HK-2 (cell line): ENCODE measurements around the gene ADAM12.

Experiments
- DNase-seq: peaks from one replicate; pipeline ENCODE4 v3.0.0-alpha.2; 2018; ENCODE audit not compliant: unreplicated experiment

The ADAM12 gene

DNA sequence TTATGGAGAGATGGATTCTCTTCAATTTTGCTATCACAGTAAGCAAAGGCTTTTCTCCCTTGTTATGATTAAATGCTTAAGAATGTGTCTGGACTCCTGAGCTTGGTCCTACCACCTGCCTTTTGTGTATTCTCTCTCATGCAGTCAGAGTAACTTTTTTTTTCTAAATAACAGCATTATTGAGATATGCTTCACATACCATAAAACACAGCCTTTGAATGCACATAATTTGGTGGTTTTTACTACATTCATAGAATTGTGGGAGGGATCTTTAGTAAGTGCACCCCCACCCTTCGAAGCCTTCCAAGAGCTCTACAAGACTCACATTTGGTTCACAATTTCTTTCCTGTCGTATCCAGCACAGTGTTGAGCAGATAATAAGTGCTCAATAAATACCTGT is 175.5 kb downstream of the ADAM12 start:
- DNase-seq: no peak

GRCh38 chr10:126210051-126210651 is 178.1 kb downstream of the ADAM12 start:
- peak; percentile 21 for DNase-seq

DNA sequence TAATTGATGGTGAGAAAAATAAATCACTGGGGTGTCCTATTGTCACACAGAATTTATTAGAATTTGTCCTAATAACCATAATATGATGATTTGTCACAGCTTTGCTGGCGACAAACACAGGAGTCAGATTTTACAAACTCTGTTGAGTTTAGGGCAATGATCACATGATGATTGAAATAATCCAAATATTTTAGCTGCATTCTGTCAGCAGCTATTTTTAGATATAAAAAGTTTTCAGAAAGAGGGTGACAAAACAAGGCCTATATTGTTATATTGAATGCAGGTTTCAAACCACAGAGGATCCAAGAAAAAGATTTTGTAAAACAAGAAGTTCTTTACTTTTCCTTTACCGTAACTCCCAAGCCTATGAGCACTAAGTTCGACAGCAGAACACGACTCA is 178.8 kb downstream of the ADAM12 start:
- no peak for DNase-seq

DNA sequence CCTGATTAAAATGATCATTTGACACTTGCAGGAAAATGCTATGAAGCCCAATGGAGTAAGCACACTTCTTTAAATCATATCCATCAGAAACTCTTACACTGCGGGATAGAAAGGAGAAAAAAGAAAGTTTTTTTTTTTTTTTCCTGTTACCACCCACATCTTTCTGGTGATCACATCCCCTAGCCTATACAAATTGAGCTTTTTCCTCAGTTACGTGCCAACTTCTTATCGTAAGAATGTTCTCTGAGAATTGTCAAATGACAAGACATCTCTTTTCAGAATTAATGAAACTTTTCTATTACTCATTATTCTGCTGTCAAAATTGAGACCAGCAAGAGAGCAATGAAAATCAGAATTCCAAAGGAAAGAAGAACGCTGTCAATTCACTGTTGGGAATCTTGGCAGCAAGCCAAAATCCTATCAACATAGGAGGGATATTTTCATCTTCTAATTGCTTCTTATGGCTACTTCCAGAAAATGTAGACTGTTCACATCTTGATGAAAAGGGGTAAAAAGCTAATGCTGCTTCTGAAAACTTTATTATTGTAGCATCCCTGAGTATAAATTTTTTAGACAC is 179.5 kb downstream of the ADAM12 start:
- no peak for DNase-seq

- DNase-seq: no peak
Measured at GRCh38 chr10:126207851-126208250, 180.4 kb downstream of the ADAM12 start.

DNA sequence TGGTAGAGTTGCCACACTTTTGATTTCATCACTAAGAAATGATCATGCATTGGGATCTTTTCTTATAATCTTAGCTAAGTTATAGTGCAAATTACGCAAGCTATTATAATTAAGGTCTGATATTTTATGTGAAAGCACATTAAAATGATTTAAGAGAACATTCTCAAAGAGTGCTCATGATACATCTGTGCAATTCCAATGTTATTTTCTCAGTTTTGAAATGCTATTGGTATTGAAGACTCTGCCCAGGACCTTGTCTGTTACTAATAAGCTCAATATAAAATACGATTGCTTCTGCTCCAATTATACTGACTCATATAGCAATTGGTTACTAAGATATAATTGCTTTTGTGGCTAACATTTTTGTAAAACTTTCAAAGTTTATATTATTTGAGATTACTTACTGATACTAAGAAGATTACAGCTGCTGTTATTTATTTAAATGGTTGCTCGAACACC is 180.9 kb downstream of the ADAM12 start:
- DNase-seq: no peak

DNA sequence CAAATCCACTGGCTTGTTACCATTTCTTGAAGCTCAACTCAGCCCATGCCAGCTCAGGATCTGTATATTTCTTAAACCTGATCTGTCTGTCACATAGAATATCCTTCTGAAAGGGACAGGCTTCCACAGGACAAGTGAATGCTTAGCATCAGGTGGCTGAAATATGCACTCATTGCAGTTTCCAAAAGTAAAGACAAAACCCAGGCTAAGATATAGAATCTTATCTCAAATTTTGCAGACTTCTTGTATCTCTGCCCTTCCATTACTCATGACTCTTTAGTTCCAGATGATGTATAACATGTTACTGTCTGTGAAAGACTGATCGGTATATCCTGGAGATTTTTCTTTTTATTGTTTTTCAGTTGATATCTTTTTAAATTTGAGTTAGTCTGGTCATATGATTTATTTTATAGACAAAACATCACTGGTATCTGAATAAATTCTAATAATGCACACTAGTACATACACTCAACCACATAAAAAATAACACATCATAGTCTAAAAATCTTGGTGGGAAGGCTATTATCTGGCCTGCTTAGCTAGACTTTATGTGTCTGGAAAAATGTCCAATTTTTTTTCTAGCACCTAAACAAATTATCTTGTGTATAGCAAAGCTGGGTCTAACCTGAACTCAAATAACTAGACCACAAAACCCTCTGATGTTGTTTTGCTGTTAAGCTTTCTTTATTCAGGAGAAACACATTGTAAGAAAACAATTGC is 182.6 kb downstream of the ADAM12 start:
- no peak for DNase-seq

GRCh38 chr10:126204320-126204719 is 184.0 kb downstream of the ADAM12 start:
- peak; percentile 69 for DNase-seq

DNA sequence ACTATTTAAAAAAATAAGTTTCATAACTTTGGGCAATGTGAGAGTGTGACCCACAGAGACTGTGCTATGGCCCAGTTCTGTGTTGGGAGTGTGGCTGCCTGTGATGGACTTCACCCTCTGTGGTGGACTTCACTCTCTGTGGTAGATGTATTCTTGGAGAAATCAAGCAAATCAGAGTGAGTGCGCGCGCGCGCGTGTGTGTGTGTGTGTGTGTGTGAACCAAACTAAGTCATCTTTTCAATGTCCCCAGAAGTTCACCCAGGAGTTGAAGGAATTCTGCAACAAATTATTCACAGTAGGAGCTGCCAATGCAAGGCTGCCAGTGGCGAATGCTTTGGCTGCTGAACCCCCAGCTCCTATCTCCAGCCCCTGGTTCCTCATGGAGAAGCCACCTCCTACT is 184.5 kb downstream of the ADAM12 start:
- peak; percentile 28 for DNase-seq

GRCh38 chr10:126201603-126202002 is 186.7 kb downstream of the ADAM12 start:
- DNase-seq: no peak

- DNase-seq: peak; percentile 93
Measured at GRCh38 chr10:126199221-126199998, 188.9 kb downstream of the ADAM12 start.

DNA sequence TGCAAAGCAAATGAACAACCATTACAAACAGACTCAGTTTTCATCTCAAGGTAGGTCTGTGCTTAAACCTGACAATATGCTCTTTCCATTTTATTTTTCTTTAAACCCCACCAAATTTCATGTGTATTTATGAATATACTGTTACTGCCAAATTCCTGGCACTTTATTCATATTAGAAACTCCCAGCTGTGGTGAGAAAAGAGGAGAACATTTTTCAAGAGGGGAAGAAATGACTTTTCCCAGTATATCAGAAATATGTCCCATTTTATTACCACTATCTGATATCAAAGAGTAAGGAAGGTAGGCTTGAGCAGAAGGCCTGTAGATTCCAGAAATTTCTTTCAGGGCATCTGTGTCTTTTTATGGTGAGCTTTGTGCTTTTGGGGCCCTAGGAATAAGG is 189.6 kb downstream of the ADAM12 start:
- no peak for DNase-seq

DNA sequence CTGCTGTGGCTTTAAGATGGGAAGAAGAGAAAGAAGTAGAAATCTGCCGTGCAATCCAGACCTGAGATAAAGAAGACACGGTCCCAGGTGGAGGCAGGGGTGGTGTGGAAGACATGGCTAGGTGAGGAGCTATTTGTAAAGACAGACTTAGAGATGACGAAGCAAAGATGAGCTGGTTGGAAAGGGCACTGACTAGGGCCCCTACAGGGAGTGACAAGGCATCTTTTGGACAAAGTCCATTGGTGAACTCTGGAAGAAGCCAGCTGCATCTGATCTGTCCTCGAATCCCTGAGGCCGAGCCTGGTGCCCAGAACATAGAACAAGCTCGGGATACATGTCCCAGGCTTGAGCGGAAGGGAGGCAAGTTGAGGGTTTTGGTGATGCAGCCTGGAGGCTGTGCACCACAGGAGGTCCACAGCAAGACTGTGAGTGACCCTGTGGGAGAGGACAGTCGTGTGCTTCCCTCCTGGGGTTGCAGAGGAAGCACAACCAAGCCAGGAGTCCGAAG is 191.2 kb downstream of the ADAM12 start:
- no peak for DNase-seq

DNA sequence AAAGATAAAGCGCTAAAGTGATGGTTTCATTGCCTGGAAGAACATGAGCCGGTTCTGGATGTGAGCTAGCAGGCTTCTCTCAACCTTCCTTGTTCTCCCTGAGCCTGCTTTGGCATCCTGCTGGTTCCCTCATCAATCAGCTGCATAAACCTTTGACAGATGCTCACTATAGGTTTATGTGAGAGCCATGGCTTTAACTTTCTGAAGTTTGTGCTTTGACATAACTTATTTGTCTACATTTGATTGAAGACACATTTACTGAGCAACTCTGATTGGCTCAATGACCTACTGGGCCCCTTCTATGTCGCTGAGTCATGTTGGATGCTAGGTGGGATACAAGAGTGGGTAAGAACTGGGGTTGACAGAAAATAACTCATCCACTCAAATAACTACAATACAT is 192.0 kb downstream of the ADAM12 start:
- no peak for DNase-seq

DNA sequence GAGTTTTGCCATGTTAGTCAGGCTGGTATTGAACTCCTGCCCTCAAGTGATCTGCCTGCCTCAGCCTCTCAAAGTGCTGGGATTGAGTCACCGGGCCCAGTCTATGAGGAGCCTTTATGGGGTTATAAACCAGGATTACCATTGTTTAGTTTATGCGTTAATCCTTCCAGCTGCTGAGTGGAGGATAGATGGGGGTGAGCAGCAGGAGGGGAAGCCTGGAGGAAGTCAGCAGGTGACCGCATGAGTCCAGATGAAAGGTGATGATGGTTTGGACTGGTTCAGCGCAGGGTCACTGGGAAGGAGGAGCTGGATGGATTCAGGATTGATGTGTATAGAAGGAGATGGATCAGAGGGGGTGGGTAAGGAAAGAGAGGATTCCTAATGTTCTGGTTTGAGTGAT is 197.1 kb downstream of the ADAM12 start:
- no peak for DNase-seq

DNA sequence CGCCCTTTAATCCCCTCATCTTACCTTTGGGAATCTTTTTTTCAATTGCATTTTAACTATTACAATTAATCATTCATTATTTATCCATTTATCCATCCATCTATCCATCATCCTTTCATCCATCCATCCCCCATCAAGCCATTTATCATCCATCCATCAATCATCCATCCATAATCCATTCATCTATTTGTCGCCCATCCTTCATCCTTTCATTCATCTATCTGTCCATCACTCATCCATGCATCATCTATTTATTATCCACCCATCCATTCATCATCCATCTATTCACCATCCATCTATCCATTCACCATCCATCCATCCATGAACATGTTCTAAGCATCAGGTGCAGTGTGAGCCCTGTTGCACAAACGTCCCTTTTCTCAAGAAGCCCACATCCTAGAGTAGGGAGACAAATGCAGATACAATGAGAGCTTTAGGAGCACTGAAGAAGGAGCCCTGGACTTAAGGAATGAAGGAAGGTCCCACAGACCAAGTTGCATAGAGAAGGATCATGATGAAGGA is 199.5 kb downstream of the ADAM12 start:
- DNase-seq: no peak

DNA sequence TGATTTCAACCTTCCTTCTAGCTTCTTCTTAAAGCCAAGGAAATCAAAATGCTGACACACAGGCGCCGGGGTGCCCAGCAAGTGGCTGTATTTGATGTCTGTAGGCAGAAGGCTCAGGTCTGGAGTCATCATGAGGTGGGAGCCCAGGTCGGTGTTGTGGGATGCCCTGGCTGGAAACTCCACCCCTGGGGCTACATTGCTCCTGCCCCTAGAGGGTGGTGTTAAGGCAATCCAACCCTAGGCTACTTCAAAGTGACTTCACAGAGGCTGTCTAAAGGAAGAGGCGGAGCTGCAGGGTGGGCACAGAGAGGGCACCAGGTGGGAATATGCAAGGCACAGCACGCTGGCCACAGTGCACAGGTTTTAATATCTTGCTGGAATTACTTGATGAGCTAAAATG is 200.9 kb downstream of the ADAM12 start:
- DNase-seq: no peak

DNA sequence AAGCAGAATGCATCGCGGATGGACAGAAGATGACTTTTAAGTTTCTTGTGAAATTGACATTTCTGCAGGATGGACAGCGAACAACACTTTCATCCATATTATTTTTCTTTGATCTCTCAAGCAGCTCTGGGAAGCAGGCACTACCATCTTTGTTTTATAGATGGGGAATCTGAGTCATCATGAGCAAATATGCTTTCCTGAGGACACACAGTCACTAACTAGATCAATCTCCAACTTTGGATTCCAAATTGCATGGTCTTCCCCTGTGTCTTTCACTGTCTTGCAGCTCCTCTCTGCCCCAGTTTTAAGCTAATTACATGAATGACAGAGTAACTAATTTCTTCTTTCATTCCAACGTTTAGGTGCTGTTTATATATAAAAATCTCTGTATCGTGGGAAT is 201.5 kb downstream of the ADAM12 start:
- no peak for DNase-seq

DNA sequence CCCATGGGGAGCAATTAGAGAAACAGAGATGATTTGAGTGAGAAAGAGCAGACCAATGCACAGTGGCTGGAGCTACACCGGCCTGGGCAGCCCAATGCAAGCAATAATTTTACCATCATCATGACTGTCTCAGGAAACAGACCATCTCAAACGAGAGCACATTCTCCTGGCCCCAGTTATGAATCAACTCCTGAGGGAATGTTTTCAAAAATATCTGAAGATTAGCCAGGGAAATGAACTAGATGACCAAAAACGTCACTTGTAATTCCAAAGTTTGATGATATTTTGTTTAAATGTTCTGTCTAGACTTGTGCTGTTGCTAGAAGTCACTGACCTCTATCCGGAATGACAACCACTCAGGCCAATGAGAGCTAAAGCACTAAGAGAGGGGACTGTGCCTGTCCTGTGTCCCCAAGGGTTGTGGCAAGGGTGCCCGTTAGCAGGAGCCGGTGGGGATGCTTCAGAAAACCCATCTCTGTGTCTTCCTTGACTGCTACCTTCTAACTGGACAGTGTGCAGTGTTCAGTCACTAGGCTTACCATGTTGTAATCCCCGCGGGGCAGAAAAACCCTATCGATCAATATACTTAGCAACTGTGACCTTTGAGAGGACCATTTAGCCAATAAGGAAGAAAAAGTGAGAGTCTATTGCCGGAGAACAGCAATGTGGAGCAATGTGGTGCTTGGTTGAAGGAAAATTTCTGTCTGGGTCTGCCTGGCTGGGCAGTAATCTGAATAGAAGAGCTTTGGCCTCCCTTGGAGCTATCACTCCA is 202.4 kb downstream of the ADAM12 start:
- DNase-seq: no peak

GRCh38 chr10:126181626-126182025 is 206.7 kb downstream of the ADAM12 start:
- no peak for DNase-seq

DNA sequence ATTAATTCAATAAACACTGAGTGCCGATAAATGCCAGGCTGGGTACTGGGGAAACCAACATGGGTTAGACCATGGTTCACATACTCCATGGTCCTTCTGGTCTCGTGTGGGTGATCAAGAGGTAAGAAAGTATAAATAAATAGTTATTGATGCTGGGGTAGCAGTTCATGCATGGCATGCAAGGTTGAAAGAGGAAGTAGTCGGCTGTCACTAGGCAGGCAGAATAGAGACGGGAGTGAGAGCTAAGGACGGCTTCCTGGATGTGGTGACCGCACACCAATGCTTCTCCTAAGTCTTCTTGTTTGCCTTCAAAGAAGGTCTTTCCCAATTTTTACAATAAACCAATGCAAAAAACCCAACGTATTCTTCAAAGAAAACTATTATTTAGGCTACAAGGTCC is 208.6 kb downstream of the ADAM12 start:
- DNase-seq: no peak
